BLaER1 (cell line): ENCODE measurements around the gene NATD1.
A peak's percentile ranks its signal among the peaks of the same experiment; 100 is the strongest.
"Not testable (repeated sequence)": the region's sequence is repeated elsewhere in the genome, so short reads cannot be mapped to it uniquely, and the experiment has no call there.

Source experiments
- H3K27ac ChIP-seq: shearing (Covaris generic); formaldehyde crosslinking; 2 replicates; pipeline ENCODE4 v1.8.1; 2022
- H3K27me3 ChIP-seq: shearing (Covaris generic); formaldehyde crosslinking; 2 replicates; pipeline ENCODE4 v1.8.1; 2022
- H3K36me3 ChIP-seq: shearing (Covaris generic); formaldehyde crosslinking; 2 replicates; pipeline ENCODE4 v1.8.1; 2022
- H3K4me1 ChIP-seq: shearing (Covaris generic); formaldehyde crosslinking; 2 replicates; pipeline ENCODE4 v1.8.1; 2022
- H3K4me2 ChIP-seq: shearing (Covaris generic); formaldehyde crosslinking; 2 replicates; pipeline ENCODE4 v1.8.1; 2022
- H3K4me3 ChIP-seq: shearing (Covaris generic); formaldehyde crosslinking; 2 replicates; pipeline ENCODE4 v1.8.1; 2022
- H3K9ac ChIP-seq: shearing (Covaris generic); formaldehyde crosslinking; 2 replicates; pipeline ENCODE4 v1.8.1; 2022
- H3K9me3 ChIP-seq: shearing (Covaris generic); formaldehyde crosslinking; 2 replicates; pipeline ENCODE4 v1.8.1; 2022
- H4K20me1 ChIP-seq: shearing (Covaris generic); formaldehyde crosslinking; 2 replicates; pipeline ENCODE4 v1.8.1; 2022
- Cebpa-rat ChIP-seq: shearing (Covaris generic); IDR thresholded peaks from 2 replicates; pipeline ENCODE4 v1.8.1; 2022

NATD1 gene

GRCh38 chr17:21240369-21241055 lies 12.7 kb downstream of the NATD1 start:
- H3K4me3 ChIP-seq: no peak overlapping the region
- peaks cover 28% of the 10 kb centered on the region for H4K20me1 ChIP-seq
- peaks cover 46% of the 10 kb centered on the region for H3K4me1 ChIP-seq
- no peaks in the 10 kb centered on the region for H3K27me3 ChIP-seq
- H3K9ac ChIP-seq: no peak overlapping the region; the same call in 1 of the 2 replicates
- no peak overlapping the region for H3K27ac ChIP-seq
- no peaks in the 10 kb centered on the region for H3K36me3 ChIP-seq
- no peaks in the 10 kb centered on the region for H3K9me3 ChIP-seq
- no peak for TF ChIP-seq Cebpa-rat
- H3K4me2 ChIP-seq: no peak overlapping the region

DNA sequence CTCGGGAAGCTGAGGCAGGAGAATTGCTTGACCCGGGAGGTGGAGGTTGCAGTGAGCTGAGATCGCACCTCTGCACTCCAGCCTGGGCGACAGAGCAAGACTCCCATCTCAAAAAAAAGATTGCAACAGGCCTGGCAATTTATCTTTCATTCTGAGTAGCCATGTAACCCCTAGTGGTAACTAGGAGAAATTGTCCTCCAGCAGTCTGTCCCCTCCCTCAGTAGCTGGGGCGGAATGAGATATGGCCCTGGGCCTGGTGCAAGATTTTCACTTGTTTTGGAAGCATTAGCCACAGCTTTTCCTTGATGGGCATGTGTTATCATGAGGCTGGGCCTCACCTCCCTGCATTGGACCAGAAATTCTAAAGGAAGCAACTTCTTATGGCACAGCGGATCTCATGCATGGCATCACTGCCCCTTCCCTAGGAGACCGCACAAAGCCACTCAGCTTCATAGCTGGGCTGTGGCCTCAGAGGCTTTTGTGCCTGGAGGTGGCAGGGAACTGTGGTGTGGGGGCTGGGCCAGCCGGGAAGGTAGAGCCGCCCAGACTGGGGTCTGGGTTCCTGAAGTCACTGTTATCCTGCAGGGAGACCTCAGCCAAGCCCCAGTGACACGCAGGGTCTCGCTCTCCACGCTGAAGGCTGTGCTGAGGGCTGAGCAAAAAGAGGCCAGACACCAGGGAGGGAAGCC lies 13.4 kb downstream of the NATD1 start:
- no peak overlapping the region for H3K27ac ChIP-seq
- no peak overlapping the region for H3K4me3 ChIP-seq
- H4K20me1 ChIP-seq: peaks cover 28% of the 10 kb centered on the region
- H3K4me2 ChIP-seq: no peak overlapping the region
- peaks cover 41% of the 10 kb centered on the region for H3K4me1 ChIP-seq
- H3K9me3 ChIP-seq: no peaks in the 10 kb centered on the region
- no peaks in the 10 kb centered on the region for H3K27me3 ChIP-seq
- H3K36me3 ChIP-seq: no peaks in the 10 kb centered on the region
- TF ChIP-seq Cebpa-rat: 0 out of 2 replicates have a peak, but pooled peaks have one; percentile 13
- H3K9ac ChIP-seq: no peak overlapping the region

DNA sequence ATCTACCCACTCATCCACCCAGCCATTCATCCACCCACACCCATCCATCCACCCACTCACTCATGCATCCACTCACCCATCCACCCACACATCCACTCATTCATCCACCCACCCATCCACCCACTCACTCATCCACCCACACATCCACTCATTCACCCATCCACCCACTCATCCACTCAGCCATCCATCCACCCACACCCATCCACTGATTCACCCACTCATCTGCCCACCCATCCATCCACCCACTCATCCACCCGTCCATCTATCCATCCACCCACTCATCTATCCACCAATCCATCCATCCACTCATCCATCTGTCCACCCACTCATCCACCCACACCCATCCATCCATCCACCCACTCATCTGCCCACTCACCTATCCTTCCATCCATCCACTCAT lies 17.3 kb downstream of the NATD1 start:
- Histone ChIP-seq H3K4me1 (peaks cover 3% of the 10 kb centered on the region), H3K9ac (no peak overlapping the region), H3K27ac (no peak overlapping the region), H3K9me3 (peaks cover 6% of the 10 kb centered on the region), H3K4me3 (no peak overlapping the region), H3K36me3 (no peaks in the 10 kb centered on the region), H3K27me3 (no peaks in the 10 kb centered on the region), H4K20me1 (no peaks in the 10 kb centered on the region), H3K4me2 (no peak overlapping the region)
- no peak for TF ChIP-seq Cebpa-rat

DNA sequence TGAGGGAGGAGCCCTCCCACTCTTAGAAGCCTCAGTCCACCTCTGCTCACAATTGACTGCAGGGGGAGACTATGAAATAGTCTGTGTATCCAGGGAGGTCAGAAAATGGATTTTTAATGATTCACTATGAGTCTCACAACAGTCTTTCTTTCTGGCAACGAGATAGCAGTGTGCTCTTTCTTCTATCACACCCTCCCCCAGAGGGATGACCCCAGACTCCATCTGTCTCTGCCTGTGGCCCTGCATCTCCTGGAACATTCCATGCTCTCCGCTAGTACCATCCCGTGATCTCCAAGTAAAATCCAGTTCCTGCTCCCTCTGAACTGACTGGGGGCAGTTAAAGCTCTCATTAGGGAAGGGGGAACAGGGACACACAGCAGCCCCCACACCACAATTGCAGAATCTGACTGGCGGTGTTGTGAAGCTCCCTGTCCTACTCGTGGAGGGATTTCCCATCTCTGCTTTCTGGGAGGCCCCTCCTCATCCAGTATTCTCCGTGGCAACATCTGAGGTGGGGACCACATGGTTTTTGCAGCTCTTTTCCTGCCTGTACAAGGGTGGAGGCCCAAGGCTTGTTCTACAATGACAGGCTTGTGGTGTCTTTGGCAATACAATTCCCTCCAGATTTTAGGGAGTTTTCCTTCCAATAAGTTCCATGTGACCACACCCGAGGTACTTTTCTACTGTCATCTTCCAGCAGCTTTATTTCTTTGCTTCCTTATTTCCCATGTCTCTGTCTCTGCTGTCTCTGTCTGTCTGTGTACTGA lies 19.4 kb downstream of the NATD1 start:
- H3K27ac ChIP-seq: no peak overlapping the region
- no peak overlapping the region for H3K4me2 ChIP-seq
- TF ChIP-seq Cebpa-rat: no peak
- H3K9me3 ChIP-seq: peaks cover 6% of the 10 kb centered on the region
- H4K20me1 ChIP-seq: no peaks in the 10 kb centered on the region
- no peak overlapping the region for H3K9ac ChIP-seq
- no peak overlapping the region for H3K4me3 ChIP-seq
- H3K36me3 ChIP-seq: no peaks in the 10 kb centered on the region
- H3K4me1 ChIP-seq: no peaks in the 10 kb centered on the region
- no peaks in the 10 kb centered on the region for H3K27me3 ChIP-seq

DNA sequence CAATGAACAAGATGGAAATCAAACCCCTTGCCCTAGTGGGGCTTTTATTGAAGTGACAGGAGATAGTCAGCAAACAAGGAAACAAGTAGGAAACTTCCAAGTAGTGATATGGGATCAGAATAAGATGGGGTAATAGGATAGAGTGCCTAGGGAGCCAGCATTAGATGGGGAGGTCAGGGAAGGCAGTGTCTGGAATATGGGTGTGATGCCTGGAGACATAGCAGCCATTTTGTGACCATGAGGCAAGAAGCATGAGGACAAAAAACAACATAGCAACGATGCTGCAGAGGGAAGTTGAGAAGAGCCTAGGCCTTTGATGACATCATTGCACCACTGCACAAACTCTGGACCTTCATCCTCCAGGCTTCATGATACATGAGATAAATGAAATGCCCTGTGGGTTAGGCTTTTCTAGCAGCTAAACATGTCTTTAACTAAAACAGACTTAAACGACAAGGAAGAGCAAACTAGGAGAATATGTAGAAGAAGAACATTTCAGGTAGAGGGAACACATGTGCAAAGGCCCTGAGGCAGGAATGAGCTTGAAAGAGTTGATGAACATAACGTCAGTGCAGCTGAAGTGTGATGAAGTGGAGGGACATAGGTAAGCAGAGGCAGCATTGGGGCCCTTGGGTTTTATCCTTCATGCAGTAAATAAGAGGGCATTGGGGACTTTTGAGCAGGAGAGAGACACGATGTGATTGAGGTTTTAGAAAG lies 21.0 kb downstream of the NATD1 start:
- Histone ChIP-seq H3K27ac (no peak overlapping the region), H4K20me1 (no peaks in the 10 kb centered on the region), H3K9me3 (peaks cover 6% of the 10 kb centered on the region), H3K36me3 (no peaks in the 10 kb centered on the region), H3K9ac (no peak overlapping the region), H3K27me3 (no peaks in the 10 kb centered on the region), H3K4me2 (no peak overlapping the region), H3K4me3 (no peak overlapping the region), H3K4me1 (0 out of 2 replicates have a peak, but pooled peaks cover 4% of the 10 kb centered on the region)
- TF ChIP-seq Cebpa-rat: no peak

GRCh38 chr17:21231533-21231932 lies 21.7 kb downstream of the NATD1 start:
- H3K27ac ChIP-seq: no peak overlapping the region
- no peak for TF ChIP-seq Cebpa-rat

GRCh38 chr17:21228845-21229244 lies 24.4 kb downstream of the NATD1 start:
- H3K27me3 ChIP-seq: no peaks in the 10 kb centered on the region
- peaks cover 6% of the 10 kb centered on the region for H3K9me3 ChIP-seq
- no peak for TF ChIP-seq Cebpa-rat
- no peaks in the 10 kb centered on the region for H3K36me3 ChIP-seq
- 0 out of 2 replicates have a peak, but pooled peaks cover 4% of the 10 kb centered on the region for H3K4me1 ChIP-seq
- H3K27ac ChIP-seq: no peak overlapping the region
- no peaks in the 10 kb centered on the region for H4K20me1 ChIP-seq
- H3K4me2 ChIP-seq: no peak overlapping the region
- H3K4me3 ChIP-seq: no peak overlapping the region
- H3K9ac ChIP-seq: no peak overlapping the region

More at GRCh38 chr17:21231533-21231932, 21.7 kb downstream of the NATD1 start:
- H3K9me3 ChIP-seq: peaks cover 6% of the 10 kb centered on the region
- no peak overlapping the region for H3K4me2 ChIP-seq
- no peak overlapping the region for H3K4me3 ChIP-seq
- no peak overlapping the region for H3K9ac ChIP-seq
- 0 out of 2 replicates have a peak, but pooled peaks cover 4% of the 10 kb centered on the region for H3K4me1 ChIP-seq
- no peaks in the 10 kb centered on the region for H3K36me3 ChIP-seq
- no peaks in the 10 kb centered on the region for H4K20me1 ChIP-seq
- H3K27me3 ChIP-seq: no peaks in the 10 kb centered on the region

GRCh38 chr17:21228111-21228510 lies 25.1 kb downstream of the NATD1 start:
- Histone ChIP-seq H3K4me3 (no peak overlapping the region), H3K27ac (no peak overlapping the region), H3K4me2 (no peak overlapping the region), H3K27me3 (no peaks in the 10 kb centered on the region), H3K9ac (no peak overlapping the region), H3K4me1 (0 out of 2 replicates have a peak, but pooled peaks cover 4% of the 10 kb centered on the region), H3K9me3 (peaks cover 6% of the 10 kb centered on the region), H3K36me3 (no peaks in the 10 kb centered on the region), H4K20me1 (no peaks in the 10 kb centered on the region)
- TF ChIP-seq Cebpa-rat: no peak

DNA sequence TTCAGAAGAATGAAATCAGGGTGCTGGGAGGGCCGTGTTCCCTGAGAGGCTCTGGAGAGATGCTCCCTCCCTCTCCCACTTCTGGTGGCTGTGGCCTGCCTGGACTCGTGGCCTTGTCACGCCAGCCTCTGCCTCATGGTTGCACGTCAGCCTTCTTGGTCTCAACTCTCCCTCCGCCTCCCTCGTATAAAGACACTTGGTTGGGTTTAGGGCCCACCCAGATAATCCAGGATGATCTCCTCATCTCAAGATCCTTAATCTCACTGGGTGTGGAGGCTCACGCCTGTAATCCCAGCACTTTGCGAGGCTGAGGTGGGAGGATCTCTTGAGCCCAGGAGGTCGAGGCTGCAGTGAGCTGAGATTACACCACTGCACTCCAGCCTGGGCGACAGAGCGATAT lies 25.9 kb downstream of the NATD1 start:
- H3K36me3 ChIP-seq, H4K20me1 ChIP-seq, H3K4me2 ChIP-seq, H3K4me1 ChIP-seq, H3K4me3 ChIP-seq, H3K9ac ChIP-seq, H3K9me3 ChIP-seq, H3K27me3 ChIP-seq, H3K27ac ChIP-seq: not testable (repeated sequence)
